ENCODE results near the gene DAPP1. TPM values are rescaled to one million over a fixed set of nuclear protein-coding genes. Genes with fewer than 3 reads are reported as not detected.

Gene DAPP1
- total and polyA plus RNA-seq, 10 donors = 20.0 to 49.4 (median 37.2) TPM

GRCh38 chr4:99838927-99839326 is 22.3 kb downstream of the DAPP1 start:
- no peaks in the 10 kb centered on the region for H3K27me3 ChIP-seq (replicated peaks in 1 of 7)
- peaks cover 0 to 3% (median under 1%) of the 10 kb centered on the region in 6 donors for H3K4me1 ChIP-seq
- no peak overlapping the region for H3K27ac ChIP-seq
- 63 to 97% (median 70%) methylated on average over 2 of the region's 2 CpGs for WGBS, 5 donors
- intact Hi-C loops (cut with DNase I; ENCODE audit: low total_unique reads) = no loop called here
- TF ChIP-seq POLR2A (IDR thresholded peaks at IDR 0.05) = no peak
- peaks cover 0 to 93% (median 25%) of the 10 kb centered on the region in 6 donors for H3K36me3 ChIP-seq
- no peak for DNase-seq
- no peak overlapping the region for H3K4me3 ChIP-seq
- no peaks in the 10 kb centered on the region for H3K9me3 ChIP-seq

DNA sequence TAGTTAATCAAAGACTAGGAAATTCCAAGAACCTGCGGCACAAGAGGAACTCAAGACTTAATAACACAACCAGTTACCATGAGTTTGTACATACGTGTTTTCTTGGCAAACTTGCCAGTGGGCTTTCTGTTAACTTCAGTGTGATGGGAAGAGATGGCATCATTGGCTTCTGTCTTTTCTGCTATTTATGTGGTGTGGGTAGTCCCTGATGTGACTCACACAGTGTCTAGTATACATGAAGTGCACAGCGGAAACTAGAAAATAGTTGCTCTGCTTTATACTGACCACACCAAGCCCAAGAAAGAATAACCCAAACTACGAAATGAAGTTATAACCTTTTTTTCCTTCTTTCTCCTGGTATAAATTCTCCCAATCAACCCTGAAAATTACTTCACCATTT is 24.5 kb downstream of the DAPP1 start:
- TF ChIP-seq POLR2A (IDR thresholded peaks at IDR 0.05) (no peak), POLR2AphosphoS5 (IDR thresholded peaks at IDR 0.05) (no peak)
- TF ChIP-seq, protein P1, sequence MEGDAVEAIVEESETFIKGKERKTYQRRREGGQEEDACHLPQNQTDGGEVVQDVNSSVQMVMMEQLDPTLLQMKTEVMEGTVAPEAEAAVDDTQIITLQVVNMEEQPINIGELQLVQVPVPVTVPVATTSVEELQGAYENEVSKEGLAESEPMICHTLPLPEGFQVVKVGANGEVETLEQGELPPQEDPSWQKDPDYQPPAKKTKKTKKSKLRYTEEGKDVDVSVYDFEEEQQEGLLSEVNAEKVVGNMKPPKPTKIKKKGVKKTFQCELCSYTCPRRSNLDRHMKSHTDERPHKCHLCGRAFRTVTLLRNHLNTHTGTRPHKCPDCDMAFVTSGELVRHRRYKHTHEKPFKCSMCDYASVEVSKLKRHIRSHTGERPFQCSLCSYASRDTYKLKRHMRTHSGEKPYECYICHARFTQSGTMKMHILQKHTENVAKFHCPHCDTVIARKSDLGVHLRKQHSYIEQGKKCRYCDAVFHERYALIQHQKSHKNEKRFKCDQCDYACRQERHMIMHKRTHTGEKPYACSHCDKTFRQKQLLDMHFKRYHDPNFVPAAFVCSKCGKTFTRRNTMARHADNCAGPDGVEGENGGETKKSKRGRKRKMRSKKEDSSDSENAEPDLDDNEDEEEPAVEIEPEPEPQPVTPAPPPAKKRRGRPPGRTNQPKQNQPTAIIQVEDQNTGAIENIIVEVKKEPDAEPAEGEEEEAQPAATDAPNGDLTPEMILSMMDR (IDR thresholded peaks at IDR 0.05 in 8 of 11, conservative IDR thresholded peaks at IDR 0.05 in 3 of 11) = no peak
- H3K4me1 ChIP-seq = peaks cover 0 to 25% (median 13%) of the 10 kb centered on the region in 6 donors
- H3K27me3 ChIP-seq (replicated peaks in 1 of 7) = no peaks in the 10 kb centered on the region
- H3K36me3 ChIP-seq = peaks cover 0 to 79% (median 20%) of the 10 kb centered on the region in 6 donors
- WGBS, 5 donors = 83 to 89% (median 85%) methylated on average over 4 of the region's 4 CpGs
- intact Hi-C loops (cut with DNase I; ENCODE audit: low total_unique reads) = no loop called here
- H3K9me3 ChIP-seq = no peaks in the 10 kb centered on the region
- no peak overlapping the region for H3K27ac ChIP-seq
- DNase-seq = no peak
- no peak overlapping the region for H3K4me3 ChIP-seq

GRCh38 chr4:99843413-99843812 is 26.8 kb downstream of the DAPP1 start:
- no peak for DNase-seq
- peaks cover 0 to 56% (median 8%) of the 10 kb centered on the region in 6 donors for H3K36me3 ChIP-seq
- H3K4me3 ChIP-seq = no peak overlapping the region
- no peaks in the 10 kb centered on the region for H3K27me3 ChIP-seq (replicated peaks in 1 of 7)
- intact Hi-C loops (cut with DNase I; ENCODE audit: low total_unique reads) = no loop called here
- TF ChIP-seq POLR2A (IDR thresholded peaks at IDR 0.05) = no peak
- TF ChIP-seq, protein P1 (IDR thresholded peaks at IDR 0.05 in 8 of 11, conservative IDR thresholded peaks at IDR 0.05 in 3 of 11) = no peak
- H3K4me1 ChIP-seq = peaks cover 0 to 48% (median 33%) of the 10 kb centered on the region in 6 donors
- no peak overlapping the region for H3K27ac ChIP-seq
- H3K9me3 ChIP-seq = no peaks in the 10 kb centered on the region

- TF ChIP-seq POLR2A (IDR thresholded peaks at IDR 0.05) = no peak
- no peak for TF ChIP-seq POLR2AphosphoS5 (IDR thresholded peaks at IDR 0.05)
- TF ChIP-seq, protein P1 (IDR thresholded peaks at IDR 0.05 in 8 of 11, conservative IDR thresholded peaks at IDR 0.05 in 3 of 11) = no peak
- H3K4me3 ChIP-seq = no peak overlapping the region
- H3K9me3 ChIP-seq = no peaks in the 10 kb centered on the region
- peaks cover 0 to 50% (median 8%) of the 10 kb centered on the region in 6 donors for H3K36me3 ChIP-seq
- H3K27me3 ChIP-seq (replicated peaks in 1 of 7) = no peaks in the 10 kb centered on the region
- no peak overlapping the region for H3K27ac ChIP-seq
- intact Hi-C loops (cut with DNase I; ENCODE audit: low total_unique reads) = no loop called here
- 79 to 82% (median 81%) methylated on average over 7 of the region's 7 CpGs for WGBS, 5 donors
- no peak for DNase-seq
- H3K4me1 ChIP-seq = peaks cover 0 to 53% (median 33%) of the 10 kb centered on the region in 6 donors
Measured at GRCh38 chr4:99844048-99844447, 27.4 kb downstream of the DAPP1 start.

DNA sequence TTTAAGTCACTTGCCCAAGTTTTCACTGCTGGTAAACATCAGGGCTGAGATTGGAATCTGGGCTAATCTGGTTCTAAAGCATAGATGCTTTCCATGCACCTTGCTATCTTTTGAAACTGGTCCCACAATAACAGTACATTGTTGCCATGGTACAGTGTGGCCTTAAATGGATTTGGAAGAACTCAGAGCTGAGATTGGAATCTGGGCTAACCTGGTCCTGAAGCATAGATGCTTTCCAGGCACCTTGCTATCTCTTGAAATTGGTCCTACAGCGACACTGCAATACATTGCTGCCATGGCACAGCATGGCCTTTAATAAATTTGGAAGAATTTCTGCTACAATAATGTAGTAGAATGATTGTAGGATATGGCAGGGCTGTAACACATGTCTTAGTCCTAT is 28.6 kb downstream of the DAPP1 start:
- H3K9me3 ChIP-seq = no peaks in the 10 kb centered on the region
- H3K27me3 ChIP-seq (replicated peaks in 1 of 7) = no peaks in the 10 kb centered on the region
- DNase-seq = no peak
- intact Hi-C loops (cut with DNase I; ENCODE audit: low total_unique reads) = no loop called here
- peaks cover 0 to 53% (median 33%) of the 10 kb centered on the region in 6 donors for H3K4me1 ChIP-seq
- no peak for TF ChIP-seq POLR2A (IDR thresholded peaks at IDR 0.05)
- TF ChIP-seq, protein P1 (IDR thresholded peaks at IDR 0.05 in 8 of 11, conservative IDR thresholded peaks at IDR 0.05 in 3 of 11) = no peak
- H3K27ac ChIP-seq = peak overlapping the region in 6 of 8 donors; percentile 20 to 62 (median 50)
- no peak overlapping the region for H3K4me3 ChIP-seq
- 84 to 96% (median 91%) methylated on average over 1 of the region's 1 CpG for WGBS, 5 donors
- H3K36me3 ChIP-seq = peaks cover 0 to 46% (median 8%) of the 10 kb centered on the region in 6 donors
